Esophagus squamous epithelium (tissue), 4 donors: ENCODE measurements around the gene ZNF3.

Experiments used
- CTCF ChIP-seq, 6 experiments: fragments of 450-650 bp in 4 of 6; fragments of 200-600 bp in 2 of 6; sonication (generic) in 2 of 6; IDR thresholded peaks; one replicate each; pipeline ENCODE4 v1.5.1; 2016 to 2019; ENCODE audit warnings: antibody characterized with exemption in 6 of 6, mild to moderate bottlenecking in 4 of 6, moderate library complexity in 4 of 6
- POLR2A ChIP-seq, 4 donors: fragments of 450-650 bp; IDR thresholded peaks; one replicate each; pipeline ENCODE4 v1.6.1; 2017; ENCODE audit warnings: antibody characterized with exemption in 4 of 4, mild to moderate bottlenecking in 4 of 4, moderate library complexity in 3 of 4

GRCh38 chr7:100080907-100081534 lies 502 bp downstream of the ZNF3 start:
- no peak for TF ChIP-seq CTCF (IDR thresholded peaks at IDR 0.05)
- TF ChIP-seq POLR2A (IDR thresholded peaks at IDR 0.05): no peak
